Fibroblast of lung (primary cell): ENCODE measurements around the gene ZNF692. TPM values are rescaled to one million over a fixed set of nuclear protein-coding genes. Genes with fewer than 3 reads are reported as not detected.
"Not testable (repeated sequence)": the region's sequence is repeated elsewhere in the genome, so short reads cannot be mapped to it uniquely, and the experiment has no call there.

Source experiments
- DNase-seq, 2 donors: peaks; one replicate each; pipeline versions ENCODE4 v3.0.0 to v3.0.0-alpha.2; 2010; ENCODE audit warnings: low read depth in 2 of 2
- H2AFZ ChIP-seq: 2 replicates; pipeline ENCODE4 v1.5.1; 2012; ENCODE audit warnings: low read length, control low read depth, inconsistent platforms
- H3K27ac ChIP-seq: 2 replicates; pipeline ENCODE4 v1.5.1; 2011; ENCODE audit warnings: low read length, control low read depth; ENCODE audit not compliant: insufficient read depth
- H3K27me3 ChIP-seq: 2 replicates; pipeline ENCODE4 v1.5.1; 2011; ENCODE audit warnings: mild to moderate bottlenecking, low read length; ENCODE audit not compliant: control insufficient read depth, insufficient read depth
- H3K36me3 ChIP-seq: 2 replicates; pipeline ENCODE4 v1.5.1; 2011; ENCODE audit warnings: low read length; ENCODE audit not compliant: control insufficient read depth, insufficient read depth
- H3K4me1 ChIP-seq: 2 replicates; pipeline ENCODE4 v1.5.1; 2011; ENCODE audit warnings: low read length; ENCODE audit not compliant: control insufficient read depth, insufficient read depth; ENCODE audit errors: extremely low read depth
- H3K4me2 ChIP-seq: 2 replicates; pipeline ENCODE4 v1.5.1; 2011; ENCODE audit warnings: low read length, control low read depth; ENCODE audit not compliant: insufficient read depth; ENCODE audit errors: extremely low read depth
- H3K4me3 ChIP-seq, 4 experiments: fragments of 200-600 bp in 1 of 4; sonication (generic) in 1 of 4; replicated peaks in 1 of 4; 2 replicates each; pipeline ENCODE4 v1.5.1; 2011 to 2016; ENCODE audit warnings: low read length in 4 of 4, low read depth in 3 of 4, mild to moderate bottlenecking in 3 of 4, control low read depth in 2 of 4, inconsistent platforms in 1 of 4, mixed read lengths in 1 of 4; ENCODE audit not compliant: insufficient read depth in 1 of 4; ENCODE audit errors: control extremely low read depth in 1 of 4
- H3K79me2 ChIP-seq: 2 replicates; pipeline ENCODE4 v1.5.1; 2012; ENCODE audit warnings: mild to moderate bottlenecking, low read length, inconsistent platforms; ENCODE audit not compliant: control insufficient read depth, insufficient read depth
- H3K9ac ChIP-seq: 2 replicates; pipeline ENCODE4 v1.5.1; 2011; ENCODE audit warnings: mild to moderate bottlenecking, low read length, control low read depth; ENCODE audit not compliant: insufficient read depth
- H3K9me3 ChIP-seq: 2 replicates; pipeline ENCODE4 v1.5.1; 2012; ENCODE audit warnings: low read depth, low read length; ENCODE audit not compliant: control insufficient read depth, insufficient read depth
- H4K20me1 ChIP-seq: 2 replicates; pipeline ENCODE4 v1.5.1; 2011; ENCODE audit warnings: low read length; ENCODE audit not compliant: control insufficient read depth, insufficient read depth; ENCODE audit errors: extremely low read depth
- EZH2 ChIP-seq: IDR thresholded peaks from 2 replicates; pipeline ENCODE4 v1.5.1; 2012; ENCODE audit warnings: low read length, control low read depth, mild to moderate bottlenecking; ENCODE audit errors: missing control alignments
- polyA plus RNA-seq, 2 donors: library from polyadenylated mRNA; depleted of rRNA in 1 of 2; stranded (reverse) in 1 of 2; unstranded in 1 of 2; fragments of >200 nt; gene quantifications; 2 replicates each; pipeline ENCODE4 v1.2.1, GENCODE V29; 2011 to 2012; ENCODE audit warnings: missing spikeins in 1 of 2
- total RNA-seq: library from RNA; depleted of rRNA; stranded (reverse); fragments of >200 nt; gene quantifications from 2 replicates; pipeline ENCODE4 v1.2.1, GENCODE V29; 2014
- TF ChIP-seq, protein P1 (sequence below), 2 donors: IDR thresholded peaks in 1 of 2; conservative IDR thresholded peaks in 1 of 2; 1 replicate in 1 of 2; 2 replicates in 1 of 2; pipeline ENCODE4 v1.5.1; 2011 to 2012; ENCODE audit warnings: low read length in 2 of 2, control low read depth in 1 of 2, inconsistent platforms in 1 of 2, low read depth in 1 of 2, mild to moderate bottlenecking in 1 of 2

Gene ZNF692
- total and polyA plus RNA-seq, 2 donors (not counting 1 experiment from before 2014, with no cell fraction given) = 7.6 to 16.2 TPM

DNA sequence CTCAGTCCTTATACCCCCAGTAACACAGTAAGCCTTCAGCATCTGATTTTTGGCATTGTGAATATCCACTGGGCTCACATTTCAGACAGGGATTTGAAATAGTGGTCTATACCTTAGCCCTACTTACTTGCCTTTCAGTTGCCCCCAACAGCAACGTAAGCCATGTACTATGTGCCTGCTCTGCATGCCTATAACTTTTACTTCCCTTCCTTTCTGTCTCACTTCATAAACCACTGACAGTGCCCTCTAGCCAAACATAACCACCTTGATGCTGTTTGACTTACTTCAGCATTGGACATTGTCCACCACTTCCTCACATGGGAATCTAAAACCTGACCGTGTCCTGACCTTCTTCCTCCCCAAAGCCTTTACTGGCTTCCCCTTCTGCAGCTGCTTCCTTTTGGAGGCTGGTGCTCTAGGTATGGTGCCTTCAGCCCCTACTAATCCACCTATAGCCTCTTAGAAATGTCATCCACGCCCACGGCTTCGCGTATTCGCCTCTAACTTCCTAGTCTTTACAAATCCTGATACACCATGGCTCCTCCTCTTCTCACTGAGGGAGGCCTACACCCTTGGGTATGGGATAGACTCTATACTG, 24.4 kb downstream of the ZNF692 start:
- no peak for DNase-seq
- no peak overlapping the region for H3K4me3 ChIP-seq
- no peaks in the 10 kb centered on the region for H4K20me1 ChIP-seq
- no peak for TF ChIP-seq EZH2
- TF ChIP-seq, protein P1, sequence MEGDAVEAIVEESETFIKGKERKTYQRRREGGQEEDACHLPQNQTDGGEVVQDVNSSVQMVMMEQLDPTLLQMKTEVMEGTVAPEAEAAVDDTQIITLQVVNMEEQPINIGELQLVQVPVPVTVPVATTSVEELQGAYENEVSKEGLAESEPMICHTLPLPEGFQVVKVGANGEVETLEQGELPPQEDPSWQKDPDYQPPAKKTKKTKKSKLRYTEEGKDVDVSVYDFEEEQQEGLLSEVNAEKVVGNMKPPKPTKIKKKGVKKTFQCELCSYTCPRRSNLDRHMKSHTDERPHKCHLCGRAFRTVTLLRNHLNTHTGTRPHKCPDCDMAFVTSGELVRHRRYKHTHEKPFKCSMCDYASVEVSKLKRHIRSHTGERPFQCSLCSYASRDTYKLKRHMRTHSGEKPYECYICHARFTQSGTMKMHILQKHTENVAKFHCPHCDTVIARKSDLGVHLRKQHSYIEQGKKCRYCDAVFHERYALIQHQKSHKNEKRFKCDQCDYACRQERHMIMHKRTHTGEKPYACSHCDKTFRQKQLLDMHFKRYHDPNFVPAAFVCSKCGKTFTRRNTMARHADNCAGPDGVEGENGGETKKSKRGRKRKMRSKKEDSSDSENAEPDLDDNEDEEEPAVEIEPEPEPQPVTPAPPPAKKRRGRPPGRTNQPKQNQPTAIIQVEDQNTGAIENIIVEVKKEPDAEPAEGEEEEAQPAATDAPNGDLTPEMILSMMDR (conservative IDR thresholded peaks at IDR 0.05 in 1 of 2, IDR thresholded peaks at IDR 0.05 in 1 of 2; ENCODE audit: low read depth in 1 of 2, low read length in 2 of 2) = no peak
- peaks cover 3% of the 10 kb centered on the region for H3K4me1 ChIP-seq
- no peak overlapping the region for H3K9ac ChIP-seq
- no peak overlapping the region for H3K4me2 ChIP-seq
- H3K79me2 ChIP-seq = peaks cover 5% of the 10 kb centered on the region
- no peaks in the 10 kb centered on the region for H3K27me3 ChIP-seq
- no peaks in the 10 kb centered on the region for H3K36me3 ChIP-seq
- H2AFZ ChIP-seq = no peak overlapping the region
- H3K9me3 ChIP-seq = no peaks in the 10 kb centered on the region
- H3K27ac ChIP-seq = no peak overlapping the region

DNA sequence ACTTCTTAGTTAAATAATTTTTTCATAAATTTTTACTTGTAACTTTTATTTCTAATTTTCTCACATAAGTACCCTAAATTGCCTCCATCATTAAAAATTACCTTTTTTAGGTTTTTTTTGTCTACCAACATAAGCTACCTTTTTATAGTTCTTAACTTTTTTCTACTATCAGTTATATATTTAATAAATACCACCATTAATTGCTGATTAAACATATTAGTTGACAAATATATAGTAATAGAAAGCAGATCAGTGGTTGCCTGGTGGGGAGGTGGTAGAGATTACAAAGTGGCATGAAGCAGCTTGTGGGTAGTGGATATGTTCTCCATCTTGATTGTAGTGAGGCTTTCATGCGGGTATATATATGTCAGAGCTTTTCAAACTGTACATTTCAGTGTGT, 27.0 kb downstream of the ZNF692 start:
- Histone ChIP-seq H3K4me2 (no peak overlapping the region), H4K20me1 (no peaks in the 10 kb centered on the region), H3K79me2 (no peaks in the 10 kb centered on the region), H3K36me3 (no peaks in the 10 kb centered on the region), H3K27me3 (no peaks in the 10 kb centered on the region), H3K9me3 (no peaks in the 10 kb centered on the region), H3K4me1 (peaks cover under 1% of the 10 kb centered on the region), H3K4me3 (no peak overlapping the region), H2AFZ (no peak overlapping the region), H3K9ac (no peak overlapping the region), H3K27ac (no peak overlapping the region)
- DNase-seq = no peak
- TF ChIP-seq EZH2 = no peak
- TF ChIP-seq, protein P1 (conservative IDR thresholded peaks at IDR 0.05 in 1 of 2, IDR thresholded peaks at IDR 0.05 in 1 of 2; ENCODE audit: low read depth in 1 of 2, low read length in 2 of 2) = no peak

DNA sequence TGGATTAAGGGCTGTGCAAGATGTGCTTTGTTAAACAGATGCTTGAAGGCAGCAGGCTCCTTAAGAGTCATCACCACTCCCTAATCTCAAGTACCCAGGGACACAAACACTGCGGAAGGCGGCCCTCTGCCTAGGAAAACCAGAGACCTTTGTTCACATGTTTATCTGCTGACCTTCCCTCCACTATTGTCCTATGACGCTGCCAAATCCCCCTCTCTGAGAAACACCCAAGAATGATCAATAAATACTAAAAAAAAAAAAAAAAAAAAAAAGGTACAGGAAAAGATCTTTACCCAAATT, 28.2 kb downstream of the ZNF692 start:
- H3K27ac ChIP-seq, H3K4me3 ChIP-seq, H3K4me1 ChIP-seq, H2AFZ ChIP-seq, H3K4me2 ChIP-seq, H3K9me3 ChIP-seq, H3K27me3 ChIP-seq, DNase-seq, H4K20me1 ChIP-seq, H3K79me2 ChIP-seq, H3K9ac ChIP-seq, H3K36me3 ChIP-seq: not testable (repeated sequence)
